ENCODE data around the gene GSPT1. TPM values are rescaled to one million over a fixed set of nuclear protein-coding genes. Genes with fewer than 3 reads are reported as not detected.

The GSPT1 gene
- total and polyA plus RNA-seq, 9 of the 15 experiments (the other 6 are each of a cell fraction or from before 2014, with no cell fraction given) = 63.8 to 269 (median 148) TPM

- TF ChIP-seq, protein P1, sequence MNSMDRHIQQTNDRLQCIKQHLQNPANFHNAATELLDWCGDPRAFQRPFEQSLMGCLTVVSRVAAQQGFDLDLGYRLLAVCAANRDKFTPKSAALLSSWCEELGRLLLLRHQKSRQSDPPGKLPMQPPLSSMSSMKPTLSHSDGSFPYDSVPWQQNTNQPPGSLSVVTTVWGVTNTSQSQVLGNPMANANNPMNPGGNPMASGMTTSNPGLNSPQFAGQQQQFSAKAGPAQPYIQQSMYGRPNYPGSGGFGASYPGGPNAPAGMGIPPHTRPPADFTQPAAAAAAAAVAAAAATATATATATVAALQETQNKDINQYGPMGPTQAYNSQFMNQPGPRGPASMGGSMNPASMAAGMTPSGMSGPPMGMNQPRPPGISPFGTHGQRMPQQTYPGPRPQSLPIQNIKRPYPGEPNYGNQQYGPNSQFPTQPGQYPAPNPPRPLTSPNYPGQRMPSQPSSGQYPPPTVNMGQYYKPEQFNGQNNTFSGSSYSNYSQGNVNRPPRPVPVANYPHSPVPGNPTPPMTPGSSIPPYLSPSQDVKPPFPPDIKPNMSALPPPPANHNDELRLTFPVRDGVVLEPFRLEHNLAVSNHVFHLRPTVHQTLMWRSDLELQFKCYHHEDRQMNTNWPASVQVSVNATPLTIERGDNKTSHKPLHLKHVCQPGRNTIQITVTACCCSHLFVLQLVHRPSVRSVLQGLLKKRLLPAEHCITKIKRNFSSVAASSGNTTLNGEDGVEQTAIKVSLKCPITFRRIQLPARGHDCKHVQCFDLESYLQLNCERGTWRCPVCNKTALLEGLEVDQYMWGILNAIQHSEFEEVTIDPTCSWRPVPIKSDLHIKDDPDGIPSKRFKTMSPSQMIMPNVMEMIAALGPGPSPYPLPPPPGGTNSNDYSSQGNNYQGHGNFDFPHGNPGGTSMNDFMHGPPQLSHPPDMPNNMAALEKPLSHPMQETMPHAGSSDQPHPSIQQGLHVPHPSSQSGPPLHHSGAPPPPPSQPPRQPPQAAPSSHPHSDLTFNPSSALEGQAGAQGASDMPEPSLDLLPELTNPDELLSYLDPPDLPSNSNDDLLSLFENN (IDR thresholded peaks at IDR 0.05; ENCODE audit: low read depth in 2 of 2, low read length in 2 of 2) = no peak
- peak; percentile 45; the same call in 1 of the 2 replicates for TF ChIP-seq POLR2A (conservative IDR thresholded peaks at IDR 0.05)
- TF ChIP-seq, protein P2, sequence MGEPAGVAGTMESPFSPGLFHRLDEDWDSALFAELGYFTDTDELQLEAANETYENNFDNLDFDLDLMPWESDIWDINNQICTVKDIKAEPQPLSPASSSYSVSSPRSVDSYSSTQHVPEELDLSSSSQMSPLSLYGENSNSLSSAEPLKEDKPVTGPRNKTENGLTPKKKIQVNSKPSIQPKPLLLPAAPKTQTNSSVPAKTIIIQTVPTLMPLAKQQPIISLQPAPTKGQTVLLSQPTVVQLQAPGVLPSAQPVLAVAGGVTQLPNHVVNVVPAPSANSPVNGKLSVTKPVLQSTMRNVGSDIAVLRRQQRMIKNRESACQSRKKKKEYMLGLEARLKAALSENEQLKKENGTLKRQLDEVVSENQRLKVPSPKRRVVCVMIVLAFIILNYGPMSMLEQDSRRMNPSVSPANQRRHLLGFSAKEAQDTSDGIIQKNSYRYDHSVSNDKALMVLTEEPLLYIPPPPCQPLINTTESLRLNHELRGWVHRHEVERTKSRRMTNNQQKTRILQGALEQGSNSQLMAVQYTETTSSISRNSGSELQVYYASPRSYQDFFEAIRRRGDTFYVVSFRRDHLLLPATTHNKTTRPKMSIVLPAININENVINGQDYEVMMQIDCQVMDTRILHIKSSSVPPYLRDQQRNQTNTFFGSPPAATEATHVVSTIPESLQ (CRISPR knock-in tag; IDR thresholded peaks at IDR 0.05) = no peak
- no peak for TF ChIP-seq L3MBTL2 (IDR thresholded peaks at IDR 0.05)
- TF ChIP-seq SUPT5H (IDR thresholded peaks at IDR 0.05) = peak; percentile 49; the same call in 1 of the 2 replicates
- TF ChIP-seq FOSL1 (tag; conservative IDR thresholded peaks at IDR 0.05) = 0 out of 2 replicates have a peak, but pooled peaks have one; percentile 34
- TF ChIP-seq ZNF407 (IDR thresholded peaks at IDR 0.05; ENCODE audit: low read depth) = no peak
- TF ChIP-seq ETV1 (tag; conservative IDR thresholded peaks at IDR 0.05; ENCODE audit: low read depth) = no peak
- TF ChIP-seq YY1 (IDR thresholded peaks at IDR 0.05; ENCODE audit: borderline replicate concordance in 1 of 3, control insufficient read depth in 1 of 3, extremely low read depth in 1 of 3, insufficient read depth in 3 of 3, insufficient read length in 1 of 3, insufficient replicate concordance in 2 of 3, low read depth in 1 of 3, low read length in 2 of 3) = no peak
- TF ChIP-seq ZNF224 (CRISPR knock-in tag; IDR thresholded peaks at IDR 0.05) = no peak
- no peak for TF ChIP-seq FOXK1 (CRISPR knock-in tag; IDR thresholded peaks at IDR 0.05; ENCODE audit: borderline replicate concordance)
Observed at GRCh38 chr16:11836650-11837244, 79.0 kb downstream of the GSPT1 start (continued).

All from K562 (cell line).